Esophagus squamous epithelium (tissue), 5 donors: ENCODE measurements around the gene ALDH1L1. TPM values are rescaled to one million over a fixed set of nuclear protein-coding genes. Genes with fewer than 3 reads are reported as not detected.

Experiments used
- DNase-seq: peaks from one replicate; lab custom pipeline; 2025; lab: John Stamatoyannopoulos, UW
- H3K27ac ChIP-seq, 4 donors: fragments of 200-600 bp; sonication (generic); one replicate each; pipeline ENCODE4 v1.5.1; 2016 to 2019; ENCODE audit warnings: mild to moderate bottlenecking in 1 of 4
- H3K27me3 ChIP-seq, 4 donors: fragments of 200-600 bp; sonication (generic); 1 replicate in 3 of 4; 2 replicates in 1 of 4; pipeline versions ENCODE4 v1.5.1 to v1.6.0; 2017 to 2021; ENCODE audit warnings: antibody characterized with exemption in 1 of 4
- H3K36me3 ChIP-seq, 3 donors: fragments of 200-600 bp; sonication (generic); one replicate each; pipeline ENCODE4 v1.5.1; 2016 to 2019
- H3K4me1 ChIP-seq, 3 donors: fragments of 200-600 bp; sonication (generic); one replicate each; pipeline ENCODE4 v1.5.1; 2017 to 2019
- H3K4me3 ChIP-seq, 4 donors: fragments of 200-600 bp; sonication (generic); 1 replicate in 3 of 4; 2 replicates in 1 of 4; pipeline ENCODE4 v1.5.1; 2016 to 2019; ENCODE audit warnings: mild to moderate bottlenecking in 2 of 4, moderate library complexity in 1 of 4
- H3K9me3 ChIP-seq, 3 donors: fragments of 200-600 bp; sonication (generic); one replicate each; pipeline ENCODE4 v1.5.1; 2016 to 2019
- POLR2A ChIP-seq, 4 donors: fragments of 450-650 bp; IDR thresholded peaks; one replicate each; pipeline ENCODE4 v1.6.1; 2017; ENCODE audit warnings: antibody characterized with exemption in 4 of 4, mild to moderate bottlenecking in 4 of 4, moderate library complexity in 3 of 4
- WGBS, 2 donors: methylation state at CpG; one replicate each; pipeline ENCODE4 v1.1.5; 2018; 5-methylcytosine and 5-hydroxymethylcytosine counted together
- intact Hi-C: fragments of 100-400 bp; cut with DNase I; formaldehyde crosslinking; loops from one replicate; pipeline ENCODE4 v1.15.0; 2022
- total RNA-seq, 4 donors: library from RNA; depleted of rRNA; stranded (reverse); fragments of >200 nt; gene quantifications; one replicate each; pipeline ENCODE4 v1.1.0, GENCODE V29; 2016
- TF ChIP-seq, protein P1 (sequence below), 6 experiments: fragments of 450-650 bp in 4 of 6; fragments of 200-600 bp in 2 of 6; sonication (generic) in 2 of 6; IDR thresholded peaks; one replicate each; pipeline ENCODE4 v1.5.1; 2016 to 2019; ENCODE audit warnings: antibody characterized with exemption in 6 of 6, mild to moderate bottlenecking in 4 of 6, moderate library complexity in 4 of 6
- donor health status: DM: yes; HTN: yes; CAD: no.

The ALDH1L1 gene
- total RNA-seq, 4 donors from 2014 or later, result 1.6 to 19.3 (median 4.4) TPM

- TF ChIP-seq POLR2A (IDR thresholded peaks at IDR 0.05), result no peak
- TF ChIP-seq, protein P1, sequence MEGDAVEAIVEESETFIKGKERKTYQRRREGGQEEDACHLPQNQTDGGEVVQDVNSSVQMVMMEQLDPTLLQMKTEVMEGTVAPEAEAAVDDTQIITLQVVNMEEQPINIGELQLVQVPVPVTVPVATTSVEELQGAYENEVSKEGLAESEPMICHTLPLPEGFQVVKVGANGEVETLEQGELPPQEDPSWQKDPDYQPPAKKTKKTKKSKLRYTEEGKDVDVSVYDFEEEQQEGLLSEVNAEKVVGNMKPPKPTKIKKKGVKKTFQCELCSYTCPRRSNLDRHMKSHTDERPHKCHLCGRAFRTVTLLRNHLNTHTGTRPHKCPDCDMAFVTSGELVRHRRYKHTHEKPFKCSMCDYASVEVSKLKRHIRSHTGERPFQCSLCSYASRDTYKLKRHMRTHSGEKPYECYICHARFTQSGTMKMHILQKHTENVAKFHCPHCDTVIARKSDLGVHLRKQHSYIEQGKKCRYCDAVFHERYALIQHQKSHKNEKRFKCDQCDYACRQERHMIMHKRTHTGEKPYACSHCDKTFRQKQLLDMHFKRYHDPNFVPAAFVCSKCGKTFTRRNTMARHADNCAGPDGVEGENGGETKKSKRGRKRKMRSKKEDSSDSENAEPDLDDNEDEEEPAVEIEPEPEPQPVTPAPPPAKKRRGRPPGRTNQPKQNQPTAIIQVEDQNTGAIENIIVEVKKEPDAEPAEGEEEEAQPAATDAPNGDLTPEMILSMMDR (IDR thresholded peaks at IDR 0.05), result no peak
- H3K27ac ChIP-seq, result no peak overlapping the region
- 84 to 91% methylated on average over 10 to 11 of the region's 13 CpGs for WGBS, 2 donors
- H3K27me3 ChIP-seq, result no peaks in the 10 kb centered on the region
- no peak for DNase-seq
- intact Hi-C loops, result no loop called here
- no peak overlapping the region for H3K4me3 ChIP-seq
- no peaks in the 10 kb centered on the region for H3K36me3 ChIP-seq
- no peaks in the 10 kb centered on the region for H3K4me1 ChIP-seq
- no peaks in the 10 kb centered on the region for H3K9me3 ChIP-seq
Measured at GRCh38 chr3:126109146-126109879, 71.1 kb downstream of the ALDH1L1 start.

GRCh38 chr3:126108676-126109050, 71.7 kb downstream of the ALDH1L1 start:
- no peak for TF ChIP-seq POLR2A (IDR thresholded peaks at IDR 0.05)
- TF ChIP-seq, protein P1 (IDR thresholded peaks at IDR 0.05), result no peak
- DNase-seq, result no peak
- no peaks in the 10 kb centered on the region for H3K36me3 ChIP-seq
- WGBS, 2 donors, result 76 to 86% methylated on average over 4 to 5 of the region's 5 CpGs
- no peaks in the 10 kb centered on the region for H3K27me3 ChIP-seq
- no peaks in the 10 kb centered on the region for H3K9me3 ChIP-seq
- H3K4me3 ChIP-seq, result no peak overlapping the region
- no peak overlapping the region for H3K27ac ChIP-seq
- peaks cover 0 to under 1% (median 0%) of the 10 kb centered on the region in 3 donors for H3K4me1 ChIP-seq
- intact Hi-C loops, result no loop called here

- intact Hi-C loops, result no loop called here
- H3K4me3 ChIP-seq, result no peak overlapping the region
- TF ChIP-seq POLR2A (IDR thresholded peaks at IDR 0.05), result no peak
- TF ChIP-seq, protein P1 (IDR thresholded peaks at IDR 0.05), result no peak
- no peak overlapping the region for H3K27ac ChIP-seq
- H3K9me3 ChIP-seq, result no peaks in the 10 kb centered on the region
- H3K4me1 ChIP-seq, result peaks cover 0 to 6% (median 2%) of the 10 kb centered on the region in 3 donors
- no peaks in the 10 kb centered on the region for H3K36me3 ChIP-seq
- no peaks in the 10 kb centered on the region for H3K27me3 ChIP-seq
- WGBS, 2 donors, result 80 to 90% methylated on average over 2 to 5 of the region's 8 CpGs
- DNase-seq, result no peak
Measured at GRCh38 chr3:126107957-126108675, 72.3 kb downstream of the ALDH1L1 start.

DNA sequence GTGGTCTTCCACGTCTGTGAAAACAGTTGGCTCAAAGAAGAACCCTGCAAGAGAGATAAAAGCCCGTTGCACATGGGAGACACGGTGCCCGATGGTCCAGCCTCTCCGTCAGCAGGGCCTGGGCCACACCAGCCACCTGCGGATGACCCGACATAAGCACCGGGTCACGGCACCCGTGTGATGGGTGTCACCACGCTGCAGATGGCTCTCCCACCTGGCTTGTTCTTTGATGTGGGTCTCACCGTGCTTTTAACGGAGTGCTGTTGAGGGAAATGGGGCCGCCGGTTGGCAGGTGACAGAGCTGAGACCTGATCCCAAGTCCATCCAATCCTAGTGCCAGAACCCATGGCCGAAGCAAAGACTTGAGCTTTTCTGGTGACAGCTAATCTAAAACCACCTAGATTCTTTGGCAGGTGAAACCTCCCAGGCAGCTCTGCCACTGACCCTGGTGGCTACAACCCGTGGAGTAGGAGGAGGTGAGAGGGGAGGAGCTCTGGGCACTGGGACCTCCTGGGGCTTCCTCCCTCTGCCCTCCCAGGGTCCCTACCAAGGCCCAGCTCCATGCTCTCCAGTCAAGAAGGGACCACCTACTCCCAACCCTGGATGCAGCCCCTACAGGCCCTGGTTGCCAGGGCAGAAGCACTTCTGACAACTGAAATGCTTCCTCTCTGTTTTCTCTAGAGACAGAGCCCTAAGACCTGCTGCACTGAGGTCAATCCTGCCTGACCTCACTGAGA, 73.0 kb downstream of the ALDH1L1 start:
- Histone ChIP-seq H3K9me3 (no peaks in the 10 kb centered on the region), H3K27me3 (no peaks in the 10 kb centered on the region), H3K4me3 (no peak overlapping the region), H3K27ac (no peak overlapping the region), H3K4me1 (peaks cover 0 to 14% (median 9%) of the 10 kb centered on the region in 3 donors), H3K36me3 (no peaks in the 10 kb centered on the region)
- WGBS, 2 donors, result 85 to 93% methylated on average over 9 to 16 of the region's 17 CpGs
- no peak for DNase-seq
- TF ChIP-seq POLR2A (IDR thresholded peaks at IDR 0.05), result no peak
- intact Hi-C loops, result no loop called here

- 83 to 86% methylated on average over 7 to 14 of the region's 21 CpGs for WGBS, 2 donors
- Histone ChIP-seq H3K36me3 (no peaks in the 10 kb centered on the region), H3K9me3 (no peaks in the 10 kb centered on the region), H3K4me1 (peaks cover 0 to 22% (median 16%) of the 10 kb centered on the region in 3 donors), H3K4me3 (no peak overlapping the region), H3K27ac (no peak overlapping the region), H3K27me3 (no peaks in the 10 kb centered on the region)
- intact Hi-C loops, result no loop called here
- TF ChIP-seq, protein P1 (IDR thresholded peaks at IDR 0.05), result no peak
- no peak for TF ChIP-seq POLR2A (IDR thresholded peaks at IDR 0.05)
- DNase-seq, result no peak
Measured at GRCh38 chr3:126106336-126107202, 73.8 kb downstream of the ALDH1L1 start.
